ENCODE results near the gene TUSC1. TPM values are rescaled to one million over a fixed set of nuclear protein-coding genes. Genes with fewer than 3 reads are reported as not detected.

The TUSC1 gene
- total RNA-seq, 1 experiment from 2014 or later = 15.1 TPM

DNA sequence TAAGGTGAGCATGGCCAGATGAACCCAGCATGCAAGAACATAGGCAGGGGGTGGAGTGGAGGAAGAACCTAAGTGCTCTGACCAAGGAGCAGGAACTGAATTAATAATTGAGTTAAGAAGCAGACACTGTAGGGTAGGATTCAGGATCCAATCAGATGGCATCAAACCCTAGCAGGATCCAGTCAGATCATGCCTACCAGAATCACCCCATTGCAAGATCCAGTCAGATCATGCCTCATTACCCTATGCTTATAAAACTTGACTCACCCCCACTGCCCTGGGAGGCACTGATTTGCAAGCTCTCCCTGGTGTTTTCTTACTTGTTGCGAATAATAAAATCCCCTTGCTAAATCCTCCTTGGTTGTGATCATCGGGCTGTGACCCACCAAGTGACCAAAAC lies 19.7 kb downstream of the TUSC1 start:
- intact Hi-C loops (cut with micrococcal nuclease) = loop anchor here (10.0 kb wide), 1 partner anchor 64 kb away; no protein-coding TSS in a partner anchor
- DNase-seq (no peak), ATAC-seq (no peak)
- H3K36me3 ChIP-seq (ENCODE audit: low read depth, low read length) = no peaks in the 10 kb centered on the region
- H3K9me2 ChIP-seq (replicated peaks; ENCODE audit: low read length) = no peaks in the 10 kb centered on the region
- no peak for TF ChIP-seq EZH2 (IDR thresholded peaks at IDR 0.05; ENCODE audit: low read length, unreplicated experiment)
- TF ChIP-seq EZH2phosphoT487 (IDR thresholded peaks at IDR 0.05; ENCODE audit: borderline replicate concordance, low read length) = no peak
- TF ChIP-seq, protein P1, sequence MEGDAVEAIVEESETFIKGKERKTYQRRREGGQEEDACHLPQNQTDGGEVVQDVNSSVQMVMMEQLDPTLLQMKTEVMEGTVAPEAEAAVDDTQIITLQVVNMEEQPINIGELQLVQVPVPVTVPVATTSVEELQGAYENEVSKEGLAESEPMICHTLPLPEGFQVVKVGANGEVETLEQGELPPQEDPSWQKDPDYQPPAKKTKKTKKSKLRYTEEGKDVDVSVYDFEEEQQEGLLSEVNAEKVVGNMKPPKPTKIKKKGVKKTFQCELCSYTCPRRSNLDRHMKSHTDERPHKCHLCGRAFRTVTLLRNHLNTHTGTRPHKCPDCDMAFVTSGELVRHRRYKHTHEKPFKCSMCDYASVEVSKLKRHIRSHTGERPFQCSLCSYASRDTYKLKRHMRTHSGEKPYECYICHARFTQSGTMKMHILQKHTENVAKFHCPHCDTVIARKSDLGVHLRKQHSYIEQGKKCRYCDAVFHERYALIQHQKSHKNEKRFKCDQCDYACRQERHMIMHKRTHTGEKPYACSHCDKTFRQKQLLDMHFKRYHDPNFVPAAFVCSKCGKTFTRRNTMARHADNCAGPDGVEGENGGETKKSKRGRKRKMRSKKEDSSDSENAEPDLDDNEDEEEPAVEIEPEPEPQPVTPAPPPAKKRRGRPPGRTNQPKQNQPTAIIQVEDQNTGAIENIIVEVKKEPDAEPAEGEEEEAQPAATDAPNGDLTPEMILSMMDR (conservative IDR thresholded peaks at IDR 0.05; ENCODE audit: low read depth, low read length) = no peak
- ChIA-PET POLR2A (ENCODE audit: unreplicated experiment) (no interaction called here), CTCF (no interaction called here)
- no peaks in the 10 kb centered on the region for H4K20me1 ChIP-seq (ENCODE audit: low read length)
- no peak overlapping the region for H3K27ac ChIP-seq (ENCODE audit: low read length)
- no peaks in the 10 kb centered on the region for H3K79me2 ChIP-seq (ENCODE audit: low read length)
- no peak overlapping the region for H3K4me2 ChIP-seq (ENCODE audit: low read length)
- no peaks in the 10 kb centered on the region for H3K9me3 ChIP-seq (ENCODE audit: low read length)
- H3F3A ChIP-seq (ENCODE audit: low read length, unreplicated experiment) = no peaks in the 10 kb centered on the region
- no peak overlapping the region for H2AFZ ChIP-seq (ENCODE audit: low read length)
- no TSS peak for BruUV-seq (replicated peaks)
- H3K9ac ChIP-seq (ENCODE audit: low read length) = no peak overlapping the region
- H3K4me3 ChIP-seq (ENCODE audit: low read length) = no peak overlapping the region
- no peaks in the 10 kb centered on the region for H3K4me1 ChIP-seq (ENCODE audit: insufficient read depth, low read length)
- H3K27me3 ChIP-seq (ENCODE audit: low read length) = no peaks in the 10 kb centered on the region

DNA sequence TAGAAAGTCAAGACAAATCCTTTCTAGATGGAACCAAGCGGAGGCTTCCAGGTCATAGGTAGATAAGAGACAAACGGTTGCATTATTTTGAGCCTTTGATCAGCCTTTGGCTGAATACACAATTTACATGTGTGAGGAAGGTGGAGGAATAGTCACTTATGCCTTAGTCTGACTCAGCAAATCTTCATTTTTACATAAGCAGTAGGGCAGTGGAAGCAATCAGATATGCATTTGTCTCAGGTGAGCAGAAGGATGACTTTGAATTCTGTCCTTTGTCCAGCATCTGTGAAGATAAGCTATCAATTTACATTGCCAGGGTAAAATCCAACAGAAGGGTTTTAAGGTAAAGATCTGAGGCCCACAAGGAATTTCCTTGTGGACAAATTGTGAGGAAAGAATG lies 23.8 kb downstream of the TUSC1 start:
- POLR2A ChIA-PET (ENCODE audit: unreplicated experiment) = interaction anchor here (0.6 kb wide), 1 partner anchor 69 kb away, joined by 6 read pairs; no protein-coding TSS in a partner anchor
- H3F3A ChIP-seq (ENCODE audit: low read length, unreplicated experiment) = no peaks in the 10 kb centered on the region
- intact Hi-C loops (cut with micrococcal nuclease) = loop anchor here (10.0 kb wide), 1 partner anchor 60 kb away; no protein-coding TSS in a partner anchor
- H3K9me2 ChIP-seq (replicated peaks; ENCODE audit: low read length) = no peaks in the 10 kb centered on the region
- no peak overlapping the region for H3K9ac ChIP-seq (ENCODE audit: low read length)
- no peaks in the 10 kb centered on the region for H3K4me1 ChIP-seq (ENCODE audit: insufficient read depth, low read length)
- BruUV-seq (replicated peaks) = no TSS peak
- H4K20me1 ChIP-seq (ENCODE audit: low read length) = no peaks in the 10 kb centered on the region
- no peak overlapping the region for H2AFZ ChIP-seq (ENCODE audit: low read length)
- CTCF ChIA-PET = no interaction called here
- H3K36me3 ChIP-seq (ENCODE audit: low read depth, low read length) = no peaks in the 10 kb centered on the region
- ATAC-seq (no peak), DNase-seq (no peak)
- no peak for TF ChIP-seq EZH2phosphoT487 (IDR thresholded peaks at IDR 0.05; ENCODE audit: borderline replicate concordance, low read length)
- TF ChIP-seq, protein P1 (conservative IDR thresholded peaks at IDR 0.05; ENCODE audit: low read depth, low read length) = no peak
- no peak for TF ChIP-seq EZH2 (IDR thresholded peaks at IDR 0.05; ENCODE audit: low read length, unreplicated experiment)
- H3K4me2 ChIP-seq (ENCODE audit: low read length) = no peak overlapping the region
- H3K9me3 ChIP-seq (ENCODE audit: low read length) = no peaks in the 10 kb centered on the region
- H3K4me3 ChIP-seq (ENCODE audit: low read length) = no peak overlapping the region
- no peak overlapping the region for H3K27ac ChIP-seq (ENCODE audit: low read length)
- no peaks in the 10 kb centered on the region for H3K27me3 ChIP-seq (ENCODE audit: low read length)
- no peaks in the 10 kb centered on the region for H3K79me2 ChIP-seq (ENCODE audit: low read length)

DNA sequence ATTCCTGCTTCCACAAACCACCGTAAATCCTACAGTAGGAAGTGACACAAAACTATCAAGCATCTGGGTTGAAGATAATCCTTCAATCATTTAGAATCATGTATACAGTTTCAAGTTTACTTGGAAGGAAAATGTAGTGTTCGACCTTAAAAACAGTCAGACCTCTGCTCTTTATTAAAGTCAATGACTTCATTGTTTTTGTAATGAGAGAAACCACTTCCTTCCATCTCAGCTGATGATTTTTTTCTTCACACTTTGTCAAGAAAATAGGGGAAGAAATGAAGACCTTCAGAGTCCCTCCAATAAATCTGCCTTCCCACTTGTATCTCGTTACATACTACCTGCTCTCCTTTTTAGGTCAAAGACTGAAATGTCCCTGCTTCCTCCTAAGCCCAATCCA lies 30.1 kb downstream of the TUSC1 start:
- Histone ChIP-seq H2AFZ (ENCODE audit: low read length) (no peak overlapping the region), H3K9ac (ENCODE audit: low read length) (no peak overlapping the region), H3K9me2 (replicated peaks; ENCODE audit: low read length) (no peaks in the 10 kb centered on the region), H3K27me3 (ENCODE audit: low read length) (no peaks in the 10 kb centered on the region), H3K27ac (ENCODE audit: low read length) (no peak overlapping the region), H3K4me1 (ENCODE audit: insufficient read depth, low read length) (no peaks in the 10 kb centered on the region), H3F3A (ENCODE audit: low read length, unreplicated experiment) (no peaks in the 10 kb centered on the region), H3K79me2 (ENCODE audit: low read length) (no peaks in the 10 kb centered on the region), H3K4me2 (ENCODE audit: low read length) (no peak overlapping the region), H3K9me3 (ENCODE audit: low read length) (no peaks in the 10 kb centered on the region), H3K4me3 (ENCODE audit: low read length) (no peak overlapping the region), H4K20me1 (ENCODE audit: low read length) (no peaks in the 10 kb centered on the region), H3K36me3 (ENCODE audit: low read depth, low read length) (no peaks in the 10 kb centered on the region)
- ChIA-PET POLR2A (ENCODE audit: unreplicated experiment) (no interaction called here), CTCF (no interaction called here)
- TF ChIP-seq EZH2 (IDR thresholded peaks at IDR 0.05; ENCODE audit: low read length, unreplicated experiment) = no peak
- TF ChIP-seq EZH2phosphoT487 (IDR thresholded peaks at IDR 0.05; ENCODE audit: borderline replicate concordance, low read length) = no peak
- no peak for ATAC-seq
- DNase-seq = no peak
- BruUV-seq (replicated peaks) = no TSS peak
- intact Hi-C loops (cut with micrococcal nuclease) = no loop called here
